GM13976 (cell line): Measurements from ENCODE around the gene ZNF75A.

Experiments
- DNase-seq: peaks from one replicate; pipeline ENCODE4 v3.0.0; 2012; ENCODE audit warnings: low spot score
- CTCF ChIP-seq: IDR thresholded peaks from 2 replicates; pipeline ENCODE4 v1.5.1; 2012; ENCODE audit warnings: borderline replicate concordance, mild to moderate bottlenecking; ENCODE audit not compliant: insufficient read depth; ENCODE audit errors: extremely low read depth, missing control alignments, control extremely low read depth
- in situ Hi-C: fragments of 300-500 bp; cut with MboI; formaldehyde crosslinking; loops from one replicate; pipeline ENCODE4 v1.12.0; 2022; ENCODE audit warnings: low sequenced_read_pairs, mixed read lengths, inconsistent platforms; ENCODE audit not compliant: unreplicated experiment

ZNF75A gene

GRCh38 chr16:3317315-3317999, 12.2 kb downstream of the ZNF75A start:
- DNase-seq: no peak
- in situ Hi-C loops: no loop called here
- no peak for TF ChIP-seq CTCF

GRCh38 chr16:3321816-3322215, 16.5 kb downstream of the ZNF75A start:
- in situ Hi-C loops: no loop called here
- DNase-seq: no peak
- TF ChIP-seq CTCF: no peak

- TF ChIP-seq CTCF: no peak
- DNase-seq: no peak
- in situ Hi-C loops: no loop called here
These were observed 22.2 kb downstream of the ZNF75A start for GRCh38 chr16:3327514-3327913.

- in situ Hi-C loops: no loop called here
- DNase-seq: no peak
- TF ChIP-seq CTCF: no peak
These were observed 22.8 kb downstream of the ZNF75A start for GRCh38 chr16:3328104-3328503.

- no peak for TF ChIP-seq CTCF
- no peak for DNase-seq
- in situ Hi-C loops: no loop called here
These were observed 23.3 kb downstream of the ZNF75A start for GRCh38 chr16:3328643-3329042.

GRCh38 chr16:3346041-3346440, 40.7 kb downstream of the ZNF75A start:
- no peak for TF ChIP-seq CTCF
- in situ Hi-C loops: no loop called here
- DNase-seq: no peak
